Glomerular endothelial cell (primary cell): Measurements from ENCODE around the gene KIF13A. TPM values are rescaled to one million over a fixed set of nuclear protein-coding genes. Genes with fewer than 3 reads are reported as not detected.
"Not testable (repeated sequence)": the region's sequence is repeated elsewhere in the genome, so short reads cannot be mapped to it uniquely, and the experiment has no call there.

ENCODE experiments used
- DNase-seq: peaks from one replicate; pipeline ENCODE4 v3.0.0-alpha.2; 2011; ENCODE audit warnings: low read depth, low spot score; ENCODE audit errors: extremely low read depth
- total RNA-seq: library from RNA; depleted of rRNA; stranded (reverse); fragments of >200 nt; gene quantifications from 2 replicates; pipeline ENCODE4 v1.2.3, GENCODE V29; 2015

KIF13A gene
- total RNA-seq, 1 donor from 2014 or later = 59.7 TPM

GRCh38 chr6:17971128-17972073, 16.0 kb downstream of the KIF13A start:
- no peak for DNase-seq

- no peak for DNase-seq
Measured at GRCh38 chr6:17968876-17969275, 18.6 kb downstream of the KIF13A start.

- no peak for DNase-seq
Measured at GRCh38 chr6:17967668-17968518, 19.5 kb downstream of the KIF13A start.

GRCh38 chr6:17966451-17966850, 21.0 kb downstream of the KIF13A start:
- DNase-seq = no peak

- DNase-seq = no peak
Measured at GRCh38 chr6:17965397-17965796, 22.0 kb downstream of the KIF13A start.

GRCh38 chr6:17964633-17965032, 22.8 kb downstream of the KIF13A start:
- no peak for DNase-seq

- no peak for DNase-seq
Measured at GRCh38 chr6:17962436-17963031, 24.9 kb downstream of the KIF13A start.

- DNase-seq = no peak
Measured at GRCh38 chr6:17959302-17959701, 28.1 kb downstream of the KIF13A start.

- no peak for DNase-seq
Measured at GRCh38 chr6:17957904-17958620, 29.4 kb downstream of the KIF13A start.

- no peak for DNase-seq
Measured at GRCh38 chr6:17957498-17957897, 29.9 kb downstream of the KIF13A start.

GRCh38 chr6:17957086-17957485, 30.3 kb downstream of the KIF13A start:
- DNase-seq = no peak

GRCh38 chr6:17950095-17950494, 37.3 kb downstream of the KIF13A start:
- no peak for DNase-seq

- no peak for DNase-seq
Measured at GRCh38 chr6:17949168-17949567, 38.3 kb downstream of the KIF13A start.

GRCh38 chr6:17948725-17949124, 38.7 kb downstream of the KIF13A start:
- DNase-seq = no peak

GRCh38 chr6:17947574-17947973, 39.9 kb downstream of the KIF13A start:
- not testable (repeated sequence) for DNase-seq

- DNase-seq = no peak
Measured at GRCh38 chr6:17945575-17945974, 41.9 kb downstream of the KIF13A start.

GRCh38 chr6:17945111-17945510, 42.3 kb downstream of the KIF13A start:
- no peak for DNase-seq

GRCh38 chr6:17941318-17941717, 46.1 kb downstream of the KIF13A start:
- DNase-seq = no peak

- DNase-seq = no peak
Measured at GRCh38 chr6:17940151-17940792, 47.2 kb downstream of the KIF13A start.

GRCh38 chr6:17938901-17939300, 48.5 kb downstream of the KIF13A start:
- no peak for DNase-seq
